GM12872 (cell line): ENCODE data around the gene PTPRE.

ENCODE experiments used
- CTCF ChIP-seq: IDR thresholded peaks from 3 replicates; pipeline ENCODE4 v1.5.1; 2011; ENCODE audit warnings: low read depth, mild to moderate bottlenecking, low read length, moderate library complexity; ENCODE audit not compliant: insufficient read depth

PTPRE gene

GRCh38 chr10:127972751-127973357 is 66.0 kb downstream of the PTPRE start:
- TF ChIP-seq CTCF: no peak

GRCh38 chr10:127973791-127974311 is 66.9 kb downstream of the PTPRE start:
- no peak for TF ChIP-seq CTCF

- TF ChIP-seq CTCF: no peak
Measured at GRCh38 chr10:127974911-127975310, 68.0 kb downstream of the PTPRE start.

- no peak for TF ChIP-seq CTCF
Measured at GRCh38 chr10:127976286-127976685, 69.4 kb downstream of the PTPRE start.

- no peak for TF ChIP-seq CTCF
Measured at GRCh38 chr10:127976701-127977356, 69.9 kb downstream of the PTPRE start.

- TF ChIP-seq CTCF: no peak
Measured at GRCh38 chr10:127977357-127978009, 70.6 kb downstream of the PTPRE start.

GRCh38 chr10:127978481-127978880 is 71.6 kb downstream of the PTPRE start:
- no peak for TF ChIP-seq CTCF
